ENCODE results near the gene S100G. TPM values are rescaled to one million over a fixed set of nuclear protein-coding genes. Genes with fewer than 3 reads are reported as not detected.

S100G gene
- total RNA-seq, 3 donors from 2014 or later (not counting 1 experiment from before 2014, with no cell fraction given), result not detected

GRCh38 chrX:16635596-16635995 lies 14.4 kb upstream of the S100G start:
- DNase-seq (no peak), ATAC-seq (no peak)
- H3K9me3 ChIP-seq (ENCODE audit: control insufficient read depth, insufficient read depth, low read length), result no peaks in the 10 kb centered on the region
- H3K9me3 Mint-ChIP-seq, result no peaks in the 10 kb centered on the region
- no peak for TF ChIP-seq CTCF (IDR thresholded peaks at IDR 0.05)
- H3K36me3 Mint-ChIP-seq, result no peaks in the 10 kb centered on the region
- H3K27me3 ChIP-seq (ENCODE audit: control insufficient read depth, insufficient read depth, low read length), result no peaks in the 10 kb centered on the region
- H3K4me3 Mint-ChIP-seq, result no peak overlapping the region
- H3K27ac ChIP-seq (ENCODE audit: low read length), result no peak overlapping the region
- WGBS (ENCODE audit: insufficient coverage), result no CpG with 5 or more reads among the region's 3 CpGs
- H3K4me1 ChIP-seq (ENCODE audit: control insufficient read depth, insufficient read depth, low read length), result no peaks in the 10 kb centered on the region
- no peaks in the 10 kb centered on the region for H3K4me1 Mint-ChIP-seq
- H3K27ac Mint-ChIP-seq, result no peak overlapping the region
- no peaks in the 10 kb centered on the region for H3K27me3 Mint-ChIP-seq (ENCODE audit: low read depth in 2 of 2)
- no peaks in the 10 kb centered on the region for H3K36me3 ChIP-seq (ENCODE audit: control insufficient read depth, insufficient read depth, low read length)
- intact Hi-C loops (cut with micrococcal nuclease), result no loop called here
- H3K4me3 ChIP-seq (ENCODE audit: low read length), result no peak overlapping the region

GRCh38 chrX:16638533-16638932 lies 11.4 kb upstream of the S100G start:
- intact Hi-C loops (cut with micrococcal nuclease), result no loop called here
- Mint-ChIP-seq H3K9me3 (no peaks in the 10 kb centered on the region), H3K27me3 (ENCODE audit: low read depth in 2 of 2) (no peaks in the 10 kb centered on the region), H3K4me3 (no peak overlapping the region), H3K36me3 (no peaks in the 10 kb centered on the region), H3K4me1 (no peaks in the 10 kb centered on the region), H3K27ac (no peak overlapping the region)
- H3K27me3 ChIP-seq (ENCODE audit: control insufficient read depth, insufficient read depth, low read length), result no peaks in the 10 kb centered on the region
- H3K9me3 ChIP-seq (ENCODE audit: control insufficient read depth, insufficient read depth, low read length), result no peaks in the 10 kb centered on the region
- no peak for ATAC-seq
- no peak for TF ChIP-seq CTCF (IDR thresholded peaks at IDR 0.05)
- H3K27ac ChIP-seq (ENCODE audit: low read length), result no peak overlapping the region
- 96% methylated on average over 5 of the region's 7 CpGs for WGBS (ENCODE audit: insufficient coverage)
- no peaks in the 10 kb centered on the region for H3K36me3 ChIP-seq (ENCODE audit: control insufficient read depth, insufficient read depth, low read length)
- H3K4me3 ChIP-seq (ENCODE audit: low read length), result no peak overlapping the region
- no peak for DNase-seq
- H3K4me1 ChIP-seq (ENCODE audit: control insufficient read depth, insufficient read depth, low read length), result no peaks in the 10 kb centered on the region

- Mint-ChIP-seq H3K4me1 (no peaks in the 10 kb centered on the region), H3K27me3 (ENCODE audit: low read depth in 2 of 2) (no peaks in the 10 kb centered on the region), H3K27ac (no peak overlapping the region), H3K4me3 (no peak overlapping the region), H3K36me3 (no peaks in the 10 kb centered on the region), H3K9me3 (no peaks in the 10 kb centered on the region)
- Histone ChIP-seq H3K4me1 (ENCODE audit: control insufficient read depth, insufficient read depth, low read length) (no peaks in the 10 kb centered on the region), H3K4me3 (ENCODE audit: low read length) (no peak overlapping the region), H3K27me3 (ENCODE audit: control insufficient read depth, insufficient read depth, low read length) (no peaks in the 10 kb centered on the region), H3K36me3 (ENCODE audit: control insufficient read depth, insufficient read depth, low read length) (no peaks in the 10 kb centered on the region), H3K27ac (ENCODE audit: low read length) (no peak overlapping the region), H3K9me3 (ENCODE audit: control insufficient read depth, insufficient read depth, low read length) (no peaks in the 10 kb centered on the region)
- ATAC-seq (no peak), DNase-seq (no peak)
- WGBS (ENCODE audit: insufficient coverage), result 96% methylated on average over 6 of the region's 6 CpGs
- intact Hi-C loops (cut with micrococcal nuclease), result no loop called here
- no peak for TF ChIP-seq CTCF (IDR thresholded peaks at IDR 0.05)
Measured at GRCh38 chrX:16639966-16640365, 10.0 kb upstream of the S100G start.

- no peak for TF ChIP-seq CTCF (IDR thresholded peaks at IDR 0.05)
- Mint-ChIP-seq H3K4me3 (no peak overlapping the region), H3K36me3 (no peaks in the 10 kb centered on the region), H3K4me1 (no peaks in the 10 kb centered on the region), H3K27ac (no peak overlapping the region), H3K9me3 (no peaks in the 10 kb centered on the region), H3K27me3 (ENCODE audit: low read depth in 2 of 2) (no peaks in the 10 kb centered on the region)
- H3K9me3 ChIP-seq (ENCODE audit: control insufficient read depth, insufficient read depth, low read length), result no peaks in the 10 kb centered on the region
- no peaks in the 10 kb centered on the region for H3K4me1 ChIP-seq (ENCODE audit: control insufficient read depth, insufficient read depth, low read length)
- no peak overlapping the region for H3K27ac ChIP-seq (ENCODE audit: low read length)
- no peak for DNase-seq
- no peak for ATAC-seq
- no peaks in the 10 kb centered on the region for H3K27me3 ChIP-seq (ENCODE audit: control insufficient read depth, insufficient read depth, low read length)
- H3K36me3 ChIP-seq (ENCODE audit: control insufficient read depth, insufficient read depth, low read length), result no peaks in the 10 kb centered on the region
- no peak overlapping the region for H3K4me3 ChIP-seq (ENCODE audit: low read length)
- WGBS (ENCODE audit: insufficient coverage), result 88% methylated on average over 3 of the region's 4 CpGs
- intact Hi-C loops (cut with micrococcal nuclease), result no loop called here
Measured at GRCh38 chrX:16640823-16641222, 9.1 kb upstream of the S100G start.
